Measurements from ENCODE around the gene BANF2.

The BANF2 gene

GRCh38 chr20:17651760-17652388, 47.9 kb upstream of the BANF2 start:
- H3K9me2 ChIP-seq (replicated peaks; ENCODE audit: control insufficient read depth, low read length), result no peaks in the 10 kb centered on the region
- no peaks in the 10 kb centered on the region for H3K9me3 ChIP-seq (ENCODE audit: control insufficient read depth, insufficient read depth, low read length)
- H3K4me3 ChIP-seq (ENCODE audit: low read length), result no peak overlapping the region
- no peaks in the 10 kb centered on the region for H4K20me1 ChIP-seq (ENCODE audit: control insufficient read depth, insufficient read depth, low read depth, low read length)
- peaks cover 5% of the 10 kb centered on the region; the same call in 1 of the 2 replicates for H3K79me2 ChIP-seq (ENCODE audit: control insufficient read depth, low read length)
- H3F3A ChIP-seq (ENCODE audit: control insufficient read depth, insufficient read depth), result no peaks in the 10 kb centered on the region
- H3K27ac ChIP-seq (ENCODE audit: low read depth, low read length), result no peak overlapping the region
- TF ChIP-seq, protein P1, sequence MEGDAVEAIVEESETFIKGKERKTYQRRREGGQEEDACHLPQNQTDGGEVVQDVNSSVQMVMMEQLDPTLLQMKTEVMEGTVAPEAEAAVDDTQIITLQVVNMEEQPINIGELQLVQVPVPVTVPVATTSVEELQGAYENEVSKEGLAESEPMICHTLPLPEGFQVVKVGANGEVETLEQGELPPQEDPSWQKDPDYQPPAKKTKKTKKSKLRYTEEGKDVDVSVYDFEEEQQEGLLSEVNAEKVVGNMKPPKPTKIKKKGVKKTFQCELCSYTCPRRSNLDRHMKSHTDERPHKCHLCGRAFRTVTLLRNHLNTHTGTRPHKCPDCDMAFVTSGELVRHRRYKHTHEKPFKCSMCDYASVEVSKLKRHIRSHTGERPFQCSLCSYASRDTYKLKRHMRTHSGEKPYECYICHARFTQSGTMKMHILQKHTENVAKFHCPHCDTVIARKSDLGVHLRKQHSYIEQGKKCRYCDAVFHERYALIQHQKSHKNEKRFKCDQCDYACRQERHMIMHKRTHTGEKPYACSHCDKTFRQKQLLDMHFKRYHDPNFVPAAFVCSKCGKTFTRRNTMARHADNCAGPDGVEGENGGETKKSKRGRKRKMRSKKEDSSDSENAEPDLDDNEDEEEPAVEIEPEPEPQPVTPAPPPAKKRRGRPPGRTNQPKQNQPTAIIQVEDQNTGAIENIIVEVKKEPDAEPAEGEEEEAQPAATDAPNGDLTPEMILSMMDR (IDR thresholded peaks at IDR 0.05; ENCODE audit: low read depth, low read length, poor library complexity, severe bottlenecking), result no peak
- no peak for TF ChIP-seq EZH2phosphoT487 (IDR thresholded peaks at IDR 0.05; ENCODE audit: borderline replicate concordance, low read length)
- H3K36me3 ChIP-seq (ENCODE audit: control insufficient read depth, low read length), result peaks cover 9% of the 10 kb centered on the region; the same call in 1 of the 2 replicates
- no peak overlapping the region for H3K4me2 ChIP-seq (ENCODE audit: low read length)
- H3K4me1 ChIP-seq (ENCODE audit: control insufficient read depth, low read length), result peaks cover 58% of the 10 kb centered on the region
- no peaks in the 10 kb centered on the region for H3K27me3 ChIP-seq (ENCODE audit: control insufficient read depth, low read length)

DNA sequence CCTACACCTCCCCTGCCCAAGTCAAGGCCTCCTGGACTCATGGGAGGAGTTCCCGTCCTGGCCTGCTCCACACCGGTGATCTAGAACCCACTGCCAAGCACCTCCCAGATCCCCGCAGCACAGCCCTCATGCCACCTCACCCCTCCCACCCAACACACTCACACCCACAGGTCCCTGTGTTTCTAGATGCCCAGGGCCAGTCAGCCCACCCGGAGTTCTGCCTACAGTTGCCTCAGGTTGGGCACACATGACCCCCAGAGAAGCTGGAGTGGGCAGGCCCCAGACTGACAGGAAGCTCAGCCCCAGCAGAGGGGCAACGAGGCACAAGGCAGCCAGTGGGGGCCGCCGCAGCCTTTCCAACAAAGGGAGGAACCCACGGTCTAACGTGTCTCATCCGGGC, 47.4 kb upstream of the BANF2 start:
- no peaks in the 10 kb centered on the region for H3K9me2 ChIP-seq (replicated peaks; ENCODE audit: control insufficient read depth, low read length)
- H3K4me2 ChIP-seq (ENCODE audit: low read length), result no peak overlapping the region
- no peaks in the 10 kb centered on the region for H3K27me3 ChIP-seq (ENCODE audit: control insufficient read depth, low read length)
- no peaks in the 10 kb centered on the region for H3K9me3 ChIP-seq (ENCODE audit: control insufficient read depth, insufficient read depth, low read length)
- H4K20me1 ChIP-seq (ENCODE audit: control insufficient read depth, insufficient read depth, low read depth, low read length), result no peaks in the 10 kb centered on the region
- TF ChIP-seq, protein P1 (IDR thresholded peaks at IDR 0.05; ENCODE audit: low read depth, low read length, poor library complexity, severe bottlenecking), result no peak
- H3K4me1 ChIP-seq (ENCODE audit: control insufficient read depth, low read length), result peaks cover 58% of the 10 kb centered on the region
- H3K79me2 ChIP-seq (ENCODE audit: control insufficient read depth, low read length), result peaks cover 5% of the 10 kb centered on the region; the same call in 1 of the 2 replicates
- H3F3A ChIP-seq (ENCODE audit: control insufficient read depth, insufficient read depth), result no peaks in the 10 kb centered on the region
- H3K4me3 ChIP-seq (ENCODE audit: low read length), result no peak overlapping the region
- H3K27ac ChIP-seq (ENCODE audit: low read depth, low read length), result no peak overlapping the region
- H3K36me3 ChIP-seq (ENCODE audit: control insufficient read depth, low read length), result peaks cover 9% of the 10 kb centered on the region; the same call in 1 of the 2 replicates

DNA sequence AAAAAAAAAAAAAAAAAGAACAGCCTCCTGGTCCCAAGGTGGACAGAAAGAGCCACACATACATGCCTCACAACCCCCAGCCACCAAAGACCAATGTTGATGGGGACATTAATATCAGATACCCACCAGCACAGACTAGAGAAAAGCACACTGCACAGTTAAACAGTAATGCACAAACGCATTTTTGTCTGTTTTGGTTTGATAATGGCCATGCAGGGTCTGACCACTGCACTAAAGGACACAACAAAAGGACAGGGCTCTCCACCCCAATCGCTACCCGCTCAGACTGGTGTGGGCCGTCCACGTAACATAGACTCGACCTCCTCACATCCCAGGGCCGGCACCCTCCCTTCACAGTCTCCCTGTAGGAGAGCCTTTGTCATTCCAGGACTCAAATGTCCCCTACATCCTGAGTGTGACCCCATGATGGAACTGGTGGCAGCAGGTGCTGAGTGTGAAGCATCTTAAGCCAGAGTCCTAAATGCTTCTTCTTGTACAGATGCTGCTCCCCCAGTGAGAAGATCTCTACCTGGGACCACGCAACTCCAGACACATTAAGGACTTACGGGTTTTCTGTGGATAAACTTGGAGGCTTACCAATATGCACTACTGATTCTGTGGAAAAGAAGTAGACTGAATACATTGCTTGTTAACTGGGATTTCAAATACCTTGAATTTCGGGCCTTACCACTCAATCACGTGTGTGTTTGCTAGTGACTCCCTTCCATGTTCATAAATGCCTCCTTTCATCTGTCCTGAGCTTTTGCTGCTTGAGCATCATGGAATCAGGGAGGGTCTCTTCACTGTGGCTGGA, 45.7 kb upstream of the BANF2 start:
- Histone ChIP-seq H3F3A (ENCODE audit: control insufficient read depth, insufficient read depth) (no peaks in the 10 kb centered on the region), H3K4me2 (ENCODE audit: low read length) (no peak overlapping the region), H3K79me2 (ENCODE audit: control insufficient read depth, low read length) (peaks cover 5% of the 10 kb centered on the region; the same call in 1 of the 2 replicates), H3K4me3 (ENCODE audit: low read length) (no peak overlapping the region), H3K4me1 (ENCODE audit: control insufficient read depth, low read length) (peaks cover 55% of the 10 kb centered on the region), H3K9me3 (ENCODE audit: control insufficient read depth, insufficient read depth, low read length) (peaks cover 5% of the 10 kb centered on the region; the same call in 1 of the 2 replicates), H3K9me2 (replicated peaks; ENCODE audit: control insufficient read depth, low read length) (no peaks in the 10 kb centered on the region), H4K20me1 (ENCODE audit: control insufficient read depth, insufficient read depth, low read depth, low read length) (no peaks in the 10 kb centered on the region), H3K36me3 (ENCODE audit: control insufficient read depth, low read length) (peaks cover 22% of the 10 kb centered on the region), H3K27me3 (ENCODE audit: control insufficient read depth, low read length) (no peaks in the 10 kb centered on the region), H3K27ac (ENCODE audit: low read depth, low read length) (no peak overlapping the region)
- TF ChIP-seq, protein P1 (IDR thresholded peaks at IDR 0.05; ENCODE audit: low read depth, low read length, poor library complexity, severe bottlenecking), result no peak
- no peak for TF ChIP-seq EZH2phosphoT487 (IDR thresholded peaks at IDR 0.05; ENCODE audit: borderline replicate concordance, low read length)
